ENCODE data around the gene ARL8B. TPM values are rescaled to one million over a fixed set of nuclear protein-coding genes. Genes with fewer than 3 reads are reported as not detected.

Gene ARL8B
- total and polyA plus RNA-seq, 9 of the 15 experiments (the other 6 are each of a cell fraction or from before 2014, with no cell fraction given) = 28.5 to 99.4 (median 77.2) TPM

GRCh38 chr3:5126586-5126985 is 4.5 kb downstream of the ARL8B start (continued):
- TF ChIP-seq NKRF (IDR thresholded peaks at IDR 0.05; ENCODE audit: borderline replicate concordance) (no peak), TFE3 (CRISPR knock-in tag; IDR thresholded peaks at IDR 0.05) (peak; percentile 25), MTF1 (CRISPR knock-in tag; IDR thresholded peaks at IDR 0.05; ENCODE audit: borderline replicate concordance) (no peak), ZNF263 (CRISPR knock-in tag; IDR thresholded peaks at IDR 0.05; ENCODE audit: borderline replicate concordance) (no peak), FOSL1 (tag; conservative IDR thresholded peaks at IDR 0.05) (peak; percentile 85), FOXJ3 (CRISPR knock-in tag; IDR thresholded peaks at IDR 0.05) (no peak), MYBL2 (IDR thresholded peaks at IDR 0.05; ENCODE audit: low read depth) (peak; percentile 31; the same call in 1 of the 2 replicates), MYBL2 (CRISPR knock-in tag; IDR thresholded peaks at IDR 0.05; ENCODE audit: borderline replicate concordance) (no peak), ZBTB40 (IDR thresholded peaks at IDR 0.05) (no peak), ZBTB40 (CRISPR knock-in tag; IDR thresholded peaks at IDR 0.05) (no peak), ZNF695 (CRISPR knock-in tag; IDR thresholded peaks at IDR 0.05) (no peak), CHD4 (IDR thresholded peaks at IDR 0.05; ENCODE audit: insufficient read depth, insufficient replicate concordance, low read depth, low read length, poor library complexity, severe bottlenecking) (no peak), TAL1 (IDR thresholded peaks at IDR 0.05) (no peak), CREB3L1 (IDR thresholded peaks at IDR 0.05; ENCODE audit: borderline replicate concordance, low read depth) (no peak)

Data from K562 (cell line).